H9 (cell line): Measurements from ENCODE around the gene GPC3. TPM values are rescaled to one million over a fixed set of nuclear protein-coding genes. Genes with fewer than 3 reads are reported as not detected.

Source experiments
- DNase-seq: peaks from one replicate; pipeline ENCODE4 v3.0.0-alpha.2; 2017
- H2AFZ ChIP-seq: one replicate; pipeline ENCODE4 v1.6.1; 2013; ENCODE audit warnings: mild to moderate bottlenecking, low read length, control low read depth, moderate library complexity
- H2AK5ac ChIP-seq: 2 replicates; pipeline ENCODE4 v1.6.1; 2013; ENCODE audit warnings: low read length, control low read depth, mixed read lengths; ENCODE audit not compliant: insufficient read length
- H2BK120ac ChIP-seq: one replicate; pipeline ENCODE4 v1.6.1; 2013; ENCODE audit warnings: low read depth, mild to moderate bottlenecking, low read length, control low read depth, inconsistent platforms; ENCODE audit not compliant: poor library complexity, severe bottlenecking
- H2BK12ac ChIP-seq: 2 replicates; pipeline ENCODE4 v1.6.1; 2013; ENCODE audit warnings: low read length, control low read depth, mixed read lengths, low read depth; ENCODE audit not compliant: insufficient read length
- H2BK15ac ChIP-seq: 2 replicates; pipeline ENCODE4 v1.6.1; 2013; ENCODE audit warnings: low read depth, low read length, control low read depth
- H2BK20ac ChIP-seq: one replicate; pipeline ENCODE4 v1.6.1; 2013; ENCODE audit warnings: low read depth, mild to moderate bottlenecking, low read length, control low read depth, inconsistent platforms; ENCODE audit not compliant: poor library complexity, severe bottlenecking
- H2BK5ac ChIP-seq: 2 replicates; pipeline ENCODE4 v1.6.1; 2013; ENCODE audit warnings: low read length, control low read depth, mixed read lengths; ENCODE audit not compliant: insufficient read length
- H3K14ac ChIP-seq: 2 replicates; pipeline ENCODE4 v1.6.1; 2013; ENCODE audit warnings: low read length, control low read depth; ENCODE audit not compliant: insufficient read depth
- H3K18ac ChIP-seq: 2 replicates; pipeline ENCODE4 v1.6.1; 2013; ENCODE audit warnings: low read depth, mild to moderate bottlenecking, mixed read lengths, low read length, control low read depth; ENCODE audit not compliant: insufficient read length
- H3K23ac ChIP-seq: 2 replicates; pipeline ENCODE4 v1.6.1; 2013; ENCODE audit warnings: low read length, control low read depth, mixed read lengths, low read depth; ENCODE audit not compliant: insufficient read length
- H3K23me2 ChIP-seq: 2 replicates; pipeline ENCODE4 v1.6.1; 2013; ENCODE audit warnings: low read depth, mild to moderate bottlenecking, mixed read lengths, low read length, control low read depth; ENCODE audit not compliant: insufficient read length, poor library complexity, severe bottlenecking
- H3K27ac ChIP-seq: 2 replicates; pipeline ENCODE4 v1.5.1; 2013; ENCODE audit warnings: low read length, control low read depth, mixed read lengths, low read depth; ENCODE audit not compliant: insufficient read length
- H3K27me3 ChIP-seq: 2 replicates; pipeline ENCODE4 v1.6.1; 2013; ENCODE audit warnings: low read length, control low read depth, inconsistent platforms; ENCODE audit not compliant: insufficient read depth
- H3K4ac ChIP-seq: 2 replicates; pipeline ENCODE4 v1.6.1; 2013; ENCODE audit warnings: low read depth, mild to moderate bottlenecking, control low read depth, inconsistent platforms, low read length, moderate library complexity
- H3K4me1 ChIP-seq: 2 replicates; pipeline ENCODE4 v1.6.1; 2013; ENCODE audit warnings: low read length, control low read depth, inconsistent platforms; ENCODE audit not compliant: insufficient read depth
- H3K4me2 ChIP-seq: 2 replicates; pipeline ENCODE4 v1.6.1; 2013; ENCODE audit warnings: low read length, control low read depth, mixed read lengths; ENCODE audit not compliant: insufficient read length, insufficient read depth
- H3K56ac ChIP-seq: 2 replicates; pipeline ENCODE4 v1.6.1; 2013; ENCODE audit warnings: low read depth, mild to moderate bottlenecking, mixed read lengths, low read length, control low read depth; ENCODE audit not compliant: insufficient read length
- H3K79me1 ChIP-seq: 2 replicates; pipeline ENCODE4 v1.6.1; 2013; ENCODE audit warnings: low read depth, mild to moderate bottlenecking, moderate library complexity, low read length, control low read depth, inconsistent platforms; ENCODE audit not compliant: insufficient read depth, poor library complexity, severe bottlenecking
- H3K79me2 ChIP-seq: 2 replicates; pipeline ENCODE4 v1.6.1; 2013; ENCODE audit warnings: low read length, control low read depth, inconsistent platforms; ENCODE audit not compliant: insufficient read depth
- H3K9ac ChIP-seq: 2 replicates; pipeline ENCODE4 v1.6.1; 2013; ENCODE audit warnings: low read length, control low read depth, mixed read lengths; ENCODE audit not compliant: insufficient read length; ENCODE audit errors: extremely low read depth
- H3K9me3 ChIP-seq: one replicate; pipeline ENCODE4 v1.6.1; 2013; ENCODE audit warnings: low read depth, low read length, inconsistent platforms; ENCODE audit not compliant: control insufficient read depth
- H3T11ph ChIP-seq: one replicate; pipeline ENCODE4 v1.6.1; 2013; ENCODE audit warnings: mild to moderate bottlenecking, low read length, control low read depth, inconsistent platforms
- H4K20me1 ChIP-seq: one replicate; pipeline ENCODE4 v1.6.1; 2013; ENCODE audit not compliant: control insufficient read depth, insufficient read length, insufficient read depth
- H4K5ac ChIP-seq: 2 replicates; pipeline ENCODE4 v1.6.1; 2013; ENCODE audit warnings: low read depth, mild to moderate bottlenecking, mixed read lengths, low read length, control low read depth; ENCODE audit not compliant: insufficient read length
- H4K8ac ChIP-seq: replicated peaks from 2 replicates; pipeline ENCODE4 v1.6.1; 2013; ENCODE audit warnings: low read length, control low read depth, mixed read lengths, low read depth; ENCODE audit not compliant: insufficient read length
- H4K91ac ChIP-seq: 2 replicates; pipeline ENCODE4 v1.6.1; 2013; ENCODE audit warnings: low read depth, mild to moderate bottlenecking, moderate library complexity, mixed read lengths, low read length, control low read depth; ENCODE audit not compliant: insufficient read length
- H3K27ac Mint-ChIP-seq, 3 experiments: 2 replicates in 2 of 3; 3 replicates in 1 of 3; pipeline ENCODE4 v1.8.0; 2020 to 2021; ENCODE audit warnings: mixed read lengths in 3 of 3, mild to moderate bottlenecking in 1 of 3, moderate library complexity in 1 of 3
- H3K27me3 Mint-ChIP-seq: 2 replicates; pipeline ENCODE4 v1.8.0; 2021; ENCODE audit warnings: low read depth, mild to moderate bottlenecking, moderate library complexity, mixed read lengths
- H3K36me3 Mint-ChIP-seq, 3 experiments: 2 replicates in 2 of 3; 3 replicates in 1 of 3; pipeline ENCODE4 v1.8.0; 2020 to 2021; ENCODE audit warnings: low read depth in 3 of 3, mixed read lengths in 3 of 3; ENCODE audit not compliant: insufficient read depth in 1 of 3
- H3K4me1 Mint-ChIP-seq, 2 experiments: 2 replicates each; pipeline ENCODE4 v1.8.0; 2020; ENCODE audit warnings: mixed read lengths in 2 of 2
- H3K4me3 Mint-ChIP-seq, 2 experiments: 2 replicates in 1 of 2; 3 replicates in 1 of 2; pipeline ENCODE4 v1.8.0; 2020 to 2021; ENCODE audit warnings: mild to moderate bottlenecking in 2 of 2, mixed read lengths in 2 of 2, moderate library complexity in 1 of 2
- H3K9me3 Mint-ChIP-seq, 2 experiments: 2 replicates in 1 of 2; 3 replicates in 1 of 2; pipeline ENCODE4 v1.8.0; 2020; ENCODE audit warnings: mild to moderate bottlenecking in 2 of 2, mixed read lengths in 2 of 2, moderate library complexity in 1 of 2
- CTCF ChIP-seq: fragments of 200-600 bp; sonication (generic); conservative IDR thresholded peaks from 3 replicates; pipeline ENCODE4 v1.8.0; 2021; ENCODE audit warnings: antibody characterized with exemption, mild to moderate bottlenecking
- WGBS: extraction: QIAGEN DNeasy Blood & Tissue Kit; methylation state at CpG from one replicate; pipeline ENCODE4 v1.1.7; 2013; ENCODE audit warnings: missing lambda C conversion rate, low lambda C conversion rate, mixed read lengths; ENCODE audit not compliant: insufficient read length; ENCODE audit errors: extremely low coverage; 5-methylcytosine and 5-hydroxymethylcytosine counted together
- total RNA-seq: library from RNA; stranded (reverse); gene quantifications from 2 replicates; pipeline ENCODE4 v1.2.1, GENCODE V29; 2021

Gene GPC3
- total RNA-seq, 1 experiment from 2014 or later = 108 TPM

GRCh38 chrX:133636009-133636408, 349.4 kb downstream of the GPC3 start:
- H3T11ph ChIP-seq = no peak overlapping the region
- H4K91ac ChIP-seq = no peak overlapping the region
- H3K23me2 ChIP-seq = no peaks in the 10 kb centered on the region
- no peak overlapping the region for H2AK5ac ChIP-seq
- TF ChIP-seq CTCF = no peak
- H4K20me1 ChIP-seq = no peaks in the 10 kb centered on the region
- no peak overlapping the region for H4K8ac ChIP-seq
- H4K5ac ChIP-seq = no peak overlapping the region
- H3K79me2 ChIP-seq = 0 out of 2 replicates have a peak, but pooled peaks cover 2% of the 10 kb centered on the region
- H3K9ac ChIP-seq = no peak overlapping the region
- Mint-ChIP-seq H3K27ac (no peak overlapping the region), H3K9me3 (no peaks in the 10 kb centered on the region), H3K4me1 (peaks cover 51 to 52% of the 10 kb centered on the region in 2 experiments), H3K36me3 (no peaks in the 10 kb centered on the region; a peak in 1 of 7 replicates), H3K27me3 (no peaks in the 10 kb centered on the region), H3K4me3 (no peak overlapping the region)
- H2BK120ac ChIP-seq = no peak overlapping the region
- H3K18ac ChIP-seq = no peak overlapping the region
- no peak overlapping the region for H2BK12ac ChIP-seq
- H2BK15ac ChIP-seq = no peak overlapping the region
- H2BK20ac ChIP-seq = no peak overlapping the region
- no peak overlapping the region for H3K56ac ChIP-seq
- H3K9me3 ChIP-seq = no peaks in the 10 kb centered on the region
- H2BK5ac ChIP-seq = no peak overlapping the region
- H3K23ac ChIP-seq = no peak overlapping the region
- H3K4ac ChIP-seq = no peak overlapping the region
- H3K14ac ChIP-seq = no peak overlapping the region
- H2AFZ ChIP-seq = no peak overlapping the region
- no peak for DNase-seq
- no peak overlapping the region for H3K4me2 ChIP-seq
- WGBS = no CpG with 5 or more reads among the region's 6 CpGs
- H3K27me3 ChIP-seq = no peaks in the 10 kb centered on the region
- no peak overlapping the region for H3K27ac ChIP-seq
- peaks cover 4% of the 10 kb centered on the region; the same call in 1 of the 2 replicates for H3K4me1 ChIP-seq
- H3K79me1 ChIP-seq = no peaks in the 10 kb centered on the region
